Liver (tissue), 9 donors: ENCODE data around the gene ADGRG1. TPM values are rescaled to one million over a fixed set of nuclear protein-coding genes. Genes with fewer than 3 reads are reported as not detected.

Experiments
- DNase-seq: peaks from one replicate; pipeline ENCODE4 v3.0.0-alpha.2; 2017; ENCODE audit warnings: low spot score
- H3K27ac ChIP-seq, 2 donors: one replicate each; pipeline ENCODE4 v1.7.0; 2013; ENCODE audit warnings: inconsistent platforms in 2 of 2, low read length in 2 of 2, control low read depth in 1 of 2, low read depth in 1 of 2, mild to moderate bottlenecking in 1 of 2
- H3K27me3 ChIP-seq, 4 donors: one replicate each; pipeline versions ENCODE4 v1.6.1 to v1.7.0; 2013; ENCODE audit warnings: low read length in 3 of 4, inconsistent platforms in 1 of 4, mild to moderate bottlenecking in 1 of 4, moderate library complexity in 1 of 4; ENCODE audit not compliant: control insufficient read depth in 4 of 4, insufficient read depth in 4 of 4
- H3K36me3 ChIP-seq, 4 donors: one replicate each; pipeline versions ENCODE4 v1.6.1 to v1.7.0; 2013; ENCODE audit warnings: low read length in 3 of 4, mild to moderate bottlenecking in 3 of 4, low read depth in 1 of 4, moderate library complexity in 1 of 4; ENCODE audit not compliant: control insufficient read depth in 4 of 4, insufficient read depth in 3 of 4
- H3K4me1 ChIP-seq, 4 donors: one replicate each; pipeline versions ENCODE4 v1.6.1 to v1.7.0; 2013; ENCODE audit warnings: low read length in 3 of 4, mild to moderate bottlenecking in 3 of 4, moderate library complexity in 1 of 4; ENCODE audit not compliant: control insufficient read depth in 4 of 4, insufficient read depth in 4 of 4
- H3K4me3 ChIP-seq, 3 donors: one replicate each; pipeline versions ENCODE4 v1.6.1 to v1.7.0; 2013; ENCODE audit warnings: low read length in 3 of 3, control low read depth in 1 of 3, low read depth in 1 of 3, mild to moderate bottlenecking in 1 of 3
- H3K9ac ChIP-seq, 2 donors: one replicate each; pipeline ENCODE4 v1.7.0; 2013; ENCODE audit warnings: low read length in 2 of 2, mild to moderate bottlenecking in 2 of 2, moderate library complexity in 2 of 2, control low read depth in 1 of 2, low read depth in 1 of 2
- H3K9me3 ChIP-seq, 4 donors: one replicate each; pipeline versions ENCODE4 v1.6.1 to v1.7.0; 2013; ENCODE audit warnings: low read length in 3 of 4; ENCODE audit not compliant: control insufficient read depth in 4 of 4
- ATF3 ChIP-seq: IDR thresholded peaks from 2 replicates; pipeline ENCODE4 v1.6.1; 2016; ENCODE audit warnings: antibody characterized with exemption
- CTCF ChIP-seq: fragments of 150-350 bp; IDR thresholded peaks from 2 replicates; pipeline ENCODE4 v1.5.1; 2017; ENCODE audit warnings: improper control_type of control experiment, low read depth, low read length; ENCODE audit not compliant: missing input control
- EGR1 ChIP-seq, 2 donors: IDR thresholded peaks; 2 replicates each; pipeline ENCODE4 v1.6.1; 2016 to 2018; ENCODE audit warnings: antibody characterized with exemption in 2 of 2, low read depth in 2 of 2
- GABPA ChIP-seq, 2 donors: IDR thresholded peaks in 1 of 2; conservative IDR thresholded peaks in 1 of 2; 2 replicates each; pipeline ENCODE4 v1.6.1; 2016; ENCODE audit warnings: antibody characterized with exemption in 2 of 2, mild to moderate bottlenecking in 1 of 2, moderate library complexity in 1 of 2
- HNF4A ChIP-seq, 2 donors: conservative IDR thresholded peaks; 2 replicates each; pipeline ENCODE4 v1.6.1; 2016; ENCODE audit warnings: antibody characterized with exemption in 2 of 2, mild to moderate bottlenecking in 2 of 2
- HNF4G ChIP-seq: IDR thresholded peaks from 2 replicates; pipeline ENCODE4 v1.6.1; 2016; ENCODE audit warnings: antibody characterized with exemption
- RAD21 ChIP-seq, 2 donors: IDR thresholded peaks; 2 replicates each; pipeline ENCODE4 v1.6.1; 2016; ENCODE audit warnings: antibody characterized with exemption in 2 of 2, mild to moderate bottlenecking in 2 of 2
- REST ChIP-seq: IDR thresholded peaks from 2 replicates; pipeline ENCODE4 v1.6.1; 2016; ENCODE audit warnings: antibody characterized with exemption, mild to moderate bottlenecking
- RXRA ChIP-seq, 2 donors: IDR thresholded peaks; 2 replicates each; pipeline ENCODE4 v1.6.1; 2017 to 2018; ENCODE audit warnings: antibody characterized with exemption in 2 of 2, mild to moderate bottlenecking in 1 of 2
- YY1 ChIP-seq: IDR thresholded peaks from 2 replicates; pipeline ENCODE4 v1.6.1; 2016; ENCODE audit warnings: antibody characterized with exemption, mild to moderate bottlenecking
- ZBTB33 ChIP-seq: IDR thresholded peaks from 2 replicates; pipeline ENCODE4 v1.6.1; 2016; ENCODE audit warnings: antibody characterized with exemption
- WGBS: extraction: QIAGEN DNeasy Blood & Tissue Kit; methylation state at CpG from one replicate; pipeline ENCODE4 v1.1.7; 2013; 5-methylcytosine and 5-hydroxymethylcytosine counted together
- polyA plus RNA-seq, 2 donors: library from polyadenylated mRNA; stranded (reverse) in 1 of 2; unstranded in 1 of 2; fragments of 200-250 nt in 1 of 2; fragments of >200 nt in 1 of 2; fragmentation: Nextera tagmentation in 1 of 2; extraction: Ambion mirVana in 1 of 2; gene quantifications; one replicate each; pipeline versions ENCODE4 v1.2.1 to v1.2.3, GENCODE V29; 2013 to 2015
- total RNA-seq, 2 donors: library from RNA; depleted of rRNA; stranded (reverse); fragments of >200 nt; gene quantifications; one replicate each; pipeline ENCODE4 v1.2.3, GENCODE V29; 2014
- donor health status: healthy.
- donor health status: healthy.
- donor health status: healthy.
- donor health status: healthy.
- donor health status: healthy.

ADGRG1 gene
- total and polyA plus RNA-seq, 4 donors = 1.7 to 3.3 (median 2.0) TPM

GRCh38 chr16:57590654-57591085, 37.8 kb upstream of the ADGRG1 start:
- Histone ChIP-seq H3K36me3 (no peaks in the 10 kb centered on the region), H3K9ac (no peak overlapping the region), H3K27me3 (no peaks in the 10 kb centered on the region), H3K4me1 (peaks cover 0 to 6% (median 0%) of the 10 kb centered on the region in 4 donors), H3K27ac (no peak overlapping the region), H3K9me3 (no peaks in the 10 kb centered on the region), H3K4me3 (no peak overlapping the region)
- peak; percentile 20 for DNase-seq
- TF ChIP-seq ATF3 = no peak
- no peak for TF ChIP-seq ZBTB33
- no peak for TF ChIP-seq RXRA (IDR thresholded peaks at IDR 0.05)
- no peak for TF ChIP-seq GABPA (IDR thresholded peaks at IDR 0.05 in 1 of 2, conservative IDR thresholded peaks at IDR 0.05 in 1 of 2)
- TF ChIP-seq HNF4A (conservative IDR thresholded peaks at IDR 0.05) = no peak
- TF ChIP-seq HNF4G = no peak
- TF ChIP-seq EGR1 (IDR thresholded peaks at IDR 0.05; ENCODE audit: low read depth in 2 of 2) = no peak
- no peak for TF ChIP-seq REST
- no peak for TF ChIP-seq YY1
- 58% methylated on average over 8 of the region's 8 CpGs for WGBS

GRCh38 chr16:57591086-57591869, 37.2 kb upstream of the ADGRG1 start:
- Histone ChIP-seq H3K36me3 (no peaks in the 10 kb centered on the region), H3K4me3 (no peak overlapping the region), H3K4me1 (peaks cover 0 to 6% (median 0%) of the 10 kb centered on the region in 4 donors), H3K27ac (no peak overlapping the region), H3K27me3 (no peaks in the 10 kb centered on the region), H3K9me3 (no peaks in the 10 kb centered on the region), H3K9ac (no peak overlapping the region)
- peak; percentile 74 for DNase-seq
- 27% methylated on average over 9 of the region's 9 CpGs for WGBS
- TF ChIP-seq RAD21 (IDR thresholded peaks at IDR 0.05) (peak; percentile 91 to 95), RXRA (IDR thresholded peaks at IDR 0.05) (no peak), GABPA (IDR thresholded peaks at IDR 0.05 in 1 of 2, conservative IDR thresholded peaks at IDR 0.05 in 1 of 2) (no peak), EGR1 (IDR thresholded peaks at IDR 0.05; ENCODE audit: low read depth in 2 of 2) (no peak), CTCF (peak; percentile 93)
